HL-60 (cell line): ENCODE data around the gene CHID1.

Experiments
- DNase-seq, 2 experiments: peaks; one replicate each; pipeline ENCODE4 v3.0.0-alpha.2; 2010 to 2020; ENCODE audit warnings: low read depth in 1 of 2, low spot score in 1 of 2
- H3K27ac ChIP-seq: fragments of 250-450 bp; sonication (Bioruptor Pico); replicated peaks from 2 replicates; pipeline ENCODE4 v1.5.1; 2020; ENCODE audit warnings: mild to moderate bottlenecking, moderate library complexity
- H3K27me3 ChIP-seq: fragments of 250-450 bp; sonication (Bioruptor Pico); 2 replicates; pipeline ENCODE4 v1.5.1; 2021; ENCODE audit warnings: mild to moderate bottlenecking, moderate library complexity; ENCODE audit not compliant: insufficient read depth, poor library complexity, severe bottlenecking
- H3K4me3 ChIP-seq: replicated peaks from 2 replicates; pipeline ENCODE4 v1.5.1; 2011; ENCODE audit warnings: mild to moderate bottlenecking, control low read depth, low read length; ENCODE audit not compliant: insufficient read depth
- CTCF ChIP-seq: IDR thresholded peaks from one replicate; pipeline ENCODE4 v1.5.1; 2011; ENCODE audit warnings: low read length, control low read depth, inconsistent platforms; ENCODE audit not compliant: insufficient read depth
- GABPA ChIP-seq: IDR thresholded peaks from 2 replicates; pipeline ENCODE4 v1.6.1; 2012; ENCODE audit warnings: low read depth
- POLR2AphosphoS5 ChIP-seq: IDR thresholded peaks from 2 replicates; pipeline ENCODE4 v1.6.1; 2012; ENCODE audit warnings: low read depth
- SPI1 ChIP-seq: IDR thresholded peaks from 2 replicates; pipeline ENCODE4 v1.6.1; 2012; ENCODE audit warnings: low read depth, mild to moderate bottlenecking, borderline replicate concordance
- TF ChIP-seq, protein P1 (sequence below): IDR thresholded peaks from 2 replicates; pipeline ENCODE4 v1.6.1; 2012; ENCODE audit warnings: low read depth; ENCODE audit not compliant: insufficient replicate concordance

CHID1 gene

GRCh38 chr11:833849-834311 is 76.7 kb downstream of the CHID1 start:
- TF ChIP-seq SPI1 (no peak), GABPA (no peak), CTCF (no peak), POLR2AphosphoS5 (no peak)
- TF ChIP-seq, protein P1, sequence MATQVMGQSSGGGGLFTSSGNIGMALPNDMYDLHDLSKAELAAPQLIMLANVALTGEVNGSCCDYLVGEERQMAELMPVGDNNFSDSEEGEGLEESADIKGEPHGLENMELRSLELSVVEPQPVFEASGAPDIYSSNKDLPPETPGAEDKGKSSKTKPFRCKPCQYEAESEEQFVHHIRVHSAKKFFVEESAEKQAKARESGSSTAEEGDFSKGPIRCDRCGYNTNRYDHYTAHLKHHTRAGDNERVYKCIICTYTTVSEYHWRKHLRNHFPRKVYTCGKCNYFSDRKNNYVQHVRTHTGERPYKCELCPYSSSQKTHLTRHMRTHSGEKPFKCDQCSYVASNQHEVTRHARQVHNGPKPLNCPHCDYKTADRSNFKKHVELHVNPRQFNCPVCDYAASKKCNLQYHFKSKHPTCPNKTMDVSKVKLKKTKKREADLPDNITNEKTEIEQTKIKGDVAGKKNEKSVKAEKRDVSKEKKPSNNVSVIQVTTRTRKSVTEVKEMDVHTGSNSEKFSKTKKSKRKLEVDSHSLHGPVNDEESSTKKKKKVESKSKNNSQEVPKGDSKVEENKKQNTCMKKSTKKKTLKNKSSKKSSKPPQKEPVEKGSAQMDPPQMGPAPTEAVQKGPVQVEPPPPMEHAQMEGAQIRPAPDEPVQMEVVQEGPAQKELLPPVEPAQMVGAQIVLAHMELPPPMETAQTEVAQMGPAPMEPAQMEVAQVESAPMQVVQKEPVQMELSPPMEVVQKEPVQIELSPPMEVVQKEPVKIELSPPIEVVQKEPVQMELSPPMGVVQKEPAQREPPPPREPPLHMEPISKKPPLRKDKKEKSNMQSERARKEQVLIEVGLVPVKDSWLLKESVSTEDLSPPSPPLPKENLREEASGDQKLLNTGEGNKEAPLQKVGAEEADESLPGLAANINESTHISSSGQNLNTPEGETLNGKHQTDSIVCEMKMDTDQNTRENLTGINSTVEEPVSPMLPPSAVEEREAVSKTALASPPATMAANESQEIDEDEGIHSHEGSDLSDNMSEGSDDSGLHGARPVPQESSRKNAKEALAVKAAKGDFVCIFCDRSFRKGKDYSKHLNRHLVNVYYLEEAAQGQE, result no peak
- Histone ChIP-seq H3K27ac (no peak overlapping the region), H3K4me3 (peak overlapping the region; percentile 63), H3K27me3 (peaks cover 9% of the 10 kb centered on the region)
- DNase-seq, result no peak

GRCh38 chr11:833114-833791 is 77.4 kb downstream of the CHID1 start:
- Histone ChIP-seq H3K27me3 (peaks cover 9% of the 10 kb centered on the region), H3K4me3 (peak overlapping the region; percentile 63), H3K27ac (0 out of 2 replicates have a peak overlapping the region, but pooled peaks have one; percentile 23)
- no peak for DNase-seq
- TF ChIP-seq, protein P1, result no peak
- no peak for TF ChIP-seq GABPA

- peak within 1 kb of the TSS; percentile 52 for H3K27ac ChIP-seq
- TF ChIP-seq SPI1 (no peak), GABPA (no peak), POLR2AphosphoS5 (no peak), CTCF (no peak)
- TF ChIP-seq, protein P1, result no peak
- DNase-seq, result no peak
- peaks cover 9% of the 10 kb centered on the region for H3K27me3 ChIP-seq
- peak within 1 kb of the TSS; percentile 63 for H3K4me3 ChIP-seq
These were observed 78.0 kb downstream of the CHID1 start, which contains the start of gene CD151 for GRCh38 chr11:832529-833113. Gene CD151 (plus strand): TSS chr11:832952. CDS start chr11:836070, 3,118 bp downstream.
